BJ (cell line): ENCODE results near the gene RMI2. TPM values are rescaled to one million over a fixed set of nuclear protein-coding genes. Genes with fewer than 3 reads are reported as not detected.

Source experiments
- CTCF ChIA-PET: fragments of 350-600 bp; formaldehyde crosslinking; extraction: SDS; loops from one replicate; lab custom pipeline; 2021; ENCODE audit warnings: antibody characterized with exemption, inconsistent platforms; lab: Yijun Ruan, JAX
- POLR2A ChIA-PET: fragments of 300-600 bp; sonication (Branson Sonifier 250); formaldehyde crosslinking; extraction: SDS; loops from one replicate; lab custom pipeline; 2021; ENCODE audit warnings: antibody characterized with exemption; lab: Charles Lee
- DNase-seq: peaks from one replicate; pipeline ENCODE4 v3.0.0-alpha.2; 2011; ENCODE audit warnings: low read depth
- H3K27me3 ChIP-seq: 2 replicates; pipeline ENCODE4 v1.6.0; 2011; ENCODE audit warnings: low read length; ENCODE audit not compliant: control insufficient read depth, insufficient read depth
- H3K36me3 ChIP-seq: 2 replicates; pipeline ENCODE4 v1.5.1; 2011; ENCODE audit warnings: low read length; ENCODE audit not compliant: control insufficient read depth, insufficient read depth
- H3K4me3 ChIP-seq: 2 replicates; pipeline ENCODE4 v1.5.1; 2011; ENCODE audit warnings: low read depth, mild to moderate bottlenecking, control low read depth, low read length
- polyA plus RNA-seq: library from polyadenylated mRNA; depleted of rRNA; stranded (reverse); fragments of >200 nt; gene quantifications from 2 replicates; pipeline ENCODE4 v1.2.3, GENCODE V29; 2011
- TF ChIP-seq, protein P1 (sequence below): IDR thresholded peaks from 2 replicates; pipeline ENCODE4 v1.5.1; 2011; ENCODE audit warnings: low read depth, mild to moderate bottlenecking, control low read depth, inconsistent platforms, low read length, moderate library complexity; ENCODE audit not compliant: insufficient read depth

The RMI2 gene
- polyA plus RNA-seq, 1 experiment = 1.7 TPM

DNA sequence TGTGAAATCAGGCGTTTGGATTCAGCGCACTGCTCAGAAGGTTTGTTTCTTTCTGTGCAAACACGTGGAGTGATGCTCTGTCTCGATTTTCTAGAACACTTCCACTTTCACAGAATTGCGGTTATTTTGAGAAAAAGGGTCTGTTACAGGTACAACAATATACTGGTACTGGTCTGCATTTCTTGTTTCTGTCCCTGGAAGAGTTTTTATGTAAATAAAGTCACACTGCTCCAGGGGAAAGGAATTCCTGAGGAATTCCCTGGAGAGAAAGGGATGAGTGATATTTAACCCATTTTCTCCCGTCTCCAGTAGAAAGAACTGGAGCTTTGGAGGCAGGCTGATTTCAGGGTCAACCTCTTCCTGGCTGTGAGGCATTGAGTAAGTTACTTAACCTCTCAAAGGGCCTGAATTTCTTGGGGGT lies 16.2 kb upstream of the RMI2 start:
- POLR2A ChIA-PET = no interaction called here

DNA sequence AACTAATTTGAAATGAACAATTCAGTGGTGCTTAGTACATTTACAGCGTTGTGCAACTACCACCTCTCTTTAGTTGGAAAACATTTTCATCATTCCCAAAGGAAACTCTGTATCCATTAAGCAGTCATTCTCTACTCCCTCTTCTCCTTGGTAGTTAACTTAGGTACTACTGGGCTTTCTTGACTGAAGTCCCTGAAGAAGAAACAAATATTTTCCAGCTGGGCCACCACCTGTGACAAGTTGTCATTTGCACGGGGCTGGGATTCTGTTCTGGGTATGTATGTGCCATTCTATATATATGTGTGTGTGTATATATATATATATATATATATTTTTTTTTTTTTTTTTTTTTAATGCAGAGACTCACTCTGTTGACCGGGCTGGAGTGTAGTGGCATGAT lies 15.4 kb upstream of the RMI2 start:
- TF ChIP-seq, protein P1, sequence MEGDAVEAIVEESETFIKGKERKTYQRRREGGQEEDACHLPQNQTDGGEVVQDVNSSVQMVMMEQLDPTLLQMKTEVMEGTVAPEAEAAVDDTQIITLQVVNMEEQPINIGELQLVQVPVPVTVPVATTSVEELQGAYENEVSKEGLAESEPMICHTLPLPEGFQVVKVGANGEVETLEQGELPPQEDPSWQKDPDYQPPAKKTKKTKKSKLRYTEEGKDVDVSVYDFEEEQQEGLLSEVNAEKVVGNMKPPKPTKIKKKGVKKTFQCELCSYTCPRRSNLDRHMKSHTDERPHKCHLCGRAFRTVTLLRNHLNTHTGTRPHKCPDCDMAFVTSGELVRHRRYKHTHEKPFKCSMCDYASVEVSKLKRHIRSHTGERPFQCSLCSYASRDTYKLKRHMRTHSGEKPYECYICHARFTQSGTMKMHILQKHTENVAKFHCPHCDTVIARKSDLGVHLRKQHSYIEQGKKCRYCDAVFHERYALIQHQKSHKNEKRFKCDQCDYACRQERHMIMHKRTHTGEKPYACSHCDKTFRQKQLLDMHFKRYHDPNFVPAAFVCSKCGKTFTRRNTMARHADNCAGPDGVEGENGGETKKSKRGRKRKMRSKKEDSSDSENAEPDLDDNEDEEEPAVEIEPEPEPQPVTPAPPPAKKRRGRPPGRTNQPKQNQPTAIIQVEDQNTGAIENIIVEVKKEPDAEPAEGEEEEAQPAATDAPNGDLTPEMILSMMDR = no peak
- no peak for DNase-seq
- POLR2A ChIA-PET = no interaction called here
- CTCF ChIA-PET = interaction anchor here (0.6 to 2.6 kb wide), 4 partner anchors 18 to 74 kb away, joined by 3 to 10 read pairs (median 4); partner anchors contain the start of gene SOCS1
- Histone ChIP-seq H3K27me3 (no peaks in the 10 kb centered on the region), H3K36me3 (no peaks in the 10 kb centered on the region), H3K4me3 (no peak overlapping the region)

More for the DNA sequence above, 16.2 kb upstream of the RMI2 start:
- H3K4me3 ChIP-seq = no peak overlapping the region
- H3K36me3 ChIP-seq = no peaks in the 10 kb centered on the region
- TF ChIP-seq, protein P1 = no peak
- no peak for DNase-seq
- H3K27me3 ChIP-seq = no peaks in the 10 kb centered on the region
- CTCF ChIA-PET = interaction anchor here (0.6 to 2.6 kb wide), 3 partner anchors 20 to 68 kb away, joined by 3 to 10 read pairs (median 3); no protein-coding TSS in a partner anchor

DNA sequence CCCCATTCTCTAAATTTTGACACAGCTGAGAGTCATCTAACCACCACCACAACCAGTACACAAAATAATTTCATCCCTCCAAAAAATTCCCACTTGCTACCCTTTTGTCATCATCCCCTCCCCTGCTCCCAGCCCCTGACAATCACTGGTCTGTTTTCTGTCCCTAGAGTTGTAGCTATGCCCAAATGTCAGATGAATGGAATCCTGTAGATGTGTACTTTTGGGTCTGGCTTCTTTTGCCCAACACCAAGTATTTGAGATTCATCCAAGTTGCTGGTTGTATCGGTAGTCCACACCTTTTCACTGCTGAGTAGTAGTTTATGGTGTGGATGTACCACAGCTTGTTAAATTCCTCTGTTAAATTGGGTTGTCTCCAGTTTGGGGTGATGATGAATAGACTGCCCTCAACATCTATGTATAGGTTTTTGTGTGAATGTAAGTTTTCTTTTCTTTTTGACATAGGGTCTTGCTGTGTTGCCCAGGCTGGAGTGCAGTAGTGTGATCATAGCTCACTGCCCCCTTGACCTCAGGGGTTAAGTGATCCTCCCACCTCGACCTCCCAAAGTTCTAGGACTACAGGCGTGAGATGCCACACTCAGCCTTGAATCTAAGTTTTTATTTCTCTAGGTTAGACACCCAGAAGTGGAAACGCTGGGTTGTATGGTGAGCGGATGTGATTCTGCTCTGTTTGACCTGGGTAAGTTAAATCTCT lies 14.6 kb upstream of the RMI2 start:
- Histone ChIP-seq H3K4me3 (no peak overlapping the region), H3K36me3 (no peaks in the 10 kb centered on the region), H3K27me3 (no peaks in the 10 kb centered on the region)
- ChIA-PET POLR2A (no interaction called here), CTCF (interaction anchor here (1.0 to 2.6 kb wide), 3 partner anchors 17 to 75 kb away, joined by 3 to 10 read pairs (median 4); partner anchors contain the start of gene SOCS1)
- no peak for DNase-seq
- TF ChIP-seq, protein P1 = no peak

DNA sequence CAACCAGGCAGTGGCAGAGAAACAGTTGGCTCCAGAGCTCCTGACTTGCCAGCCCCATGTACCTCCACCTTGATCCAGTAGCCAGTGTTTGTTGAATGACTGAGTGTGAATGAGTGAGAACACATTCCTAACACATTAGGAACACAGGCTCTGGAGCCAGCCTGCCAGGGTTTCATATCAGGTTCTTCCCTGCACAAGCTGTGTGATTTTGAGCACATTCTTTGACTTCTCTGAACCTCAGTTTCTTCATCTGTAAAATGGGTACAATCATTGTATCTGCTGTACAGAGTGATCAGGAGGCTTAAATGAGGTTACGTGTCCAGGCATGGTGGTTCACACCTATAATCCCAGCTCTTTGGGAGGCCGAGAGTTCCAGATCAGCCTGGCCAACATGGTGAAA lies 13.3 kb upstream of the RMI2 start:
- POLR2A ChIA-PET = no interaction called here
- H3K27me3 ChIP-seq = no peaks in the 10 kb centered on the region
- H3K4me3 ChIP-seq = no peak overlapping the region
- H3K36me3 ChIP-seq = no peaks in the 10 kb centered on the region
- TF ChIP-seq, protein P1 = no peak
- DNase-seq = no peak
- CTCF ChIA-PET = interaction anchor here (0.8 kb wide), 1 partner anchor 76 kb away, joined by 3 read pairs; the partner anchor contains the start of gene SOCS1

DNA sequence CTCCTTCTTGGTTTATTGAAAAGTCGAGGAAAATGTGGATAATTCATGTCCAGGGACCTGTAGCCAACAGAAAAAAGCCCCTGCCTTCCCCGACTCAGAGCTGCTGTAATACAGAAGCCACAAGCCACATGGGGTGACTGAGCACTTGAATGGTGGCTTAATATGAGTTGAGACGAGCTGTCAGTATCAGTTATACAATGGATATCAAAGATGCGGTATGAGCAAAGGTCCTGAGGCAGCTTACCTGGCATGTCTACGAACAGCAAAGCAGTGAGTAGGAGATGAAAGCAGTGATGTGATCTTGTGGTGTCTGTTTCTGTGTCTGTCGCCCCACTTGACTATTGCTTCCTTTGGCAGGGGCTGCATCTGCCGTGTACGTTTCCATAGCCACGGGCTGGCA lies 12.2 kb upstream of the RMI2 start:
- DNase-seq = no peak
- Histone ChIP-seq H3K36me3 (no peaks in the 10 kb centered on the region), H3K27me3 (no peaks in the 10 kb centered on the region), H3K4me3 (no peak overlapping the region)
- ChIA-PET CTCF (no interaction called here), POLR2A (no interaction called here)
- TF ChIP-seq, protein P1 = no peak
